Astrocyte (in vitro differentiated cells and primary cell): ENCODE results near the gene CTNNA2.

Experiments used
- CTCF ChIP-seq: IDR thresholded peaks from 2 replicates; pipeline ENCODE4 v1.5.1; 2011; ENCODE audit warnings: low read depth, mild to moderate bottlenecking, inconsistent platforms, low read length, moderate library complexity; ENCODE audit not compliant: insufficient read depth
- EZH2 ChIP-seq: IDR thresholded peaks from 2 replicates; pipeline ENCODE4 v1.6.1; 2012; ENCODE audit warnings: mild to moderate bottlenecking, low read length, inconsistent platforms; ENCODE audit not compliant: insufficient read depth

- TF ChIP-seq CTCF (no peak), EZH2 (no peak)
Measured at GRCh38 chr2:79903222-79904000, 390.6 kb downstream of the CTNNA2 start.
